ENCODE measurements around the gene IFI27. TPM values are rescaled to one million over a fixed set of nuclear protein-coding genes. Genes with fewer than 3 reads are reported as not detected.

IFI27 gene
- total RNA-seq, 2 donors from 2014 or later: 5.1 to 7.7 TPM

GRCh38 chr14:94111276-94112095 lies 950 bp downstream of the IFI27 start:
- DNase-seq (no peak), ATAC-seq (replicated peaks in 1 of 2) (no peak)
- no peak overlapping the region for H3K27ac Mint-ChIP-seq
- H3K27me3 Mint-ChIP-seq (ENCODE audit: low read depth): no peaks in the 10 kb centered on the region
- no peaks in the 10 kb centered on the region for H3K4me1 Mint-ChIP-seq (ENCODE audit: low read depth)
- no peaks in the 10 kb centered on the region for H3K36me3 Mint-ChIP-seq (ENCODE audit: insufficient read depth in 2 of 2)
- H3K9me3 Mint-ChIP-seq: no peaks in the 10 kb centered on the region
- no peak overlapping the region for H3K4me3 Mint-ChIP-seq

GRCh38 chr14:94112513-94113063 lies 2.1 kb downstream of the IFI27 start:
- Mint-ChIP-seq H3K9me3 (no peaks in the 10 kb centered on the region), H3K4me1 (ENCODE audit: low read depth) (no peaks in the 10 kb centered on the region), H3K36me3 (ENCODE audit: insufficient read depth in 2 of 2) (no peaks in the 10 kb centered on the region), H3K27ac (no peak overlapping the region), H3K4me3 (no peak overlapping the region), H3K27me3 (ENCODE audit: low read depth) (peaks cover 6% of the 10 kb centered on the region)
- DNase-seq: no peak
- no peak for ATAC-seq (replicated peaks in 1 of 2)

GRCh38 chr14:94113073-94113472 lies 2.5 kb downstream of the IFI27 start:
- DNase-seq (no peak), ATAC-seq (replicated peaks in 1 of 2) (no peak)
- peaks cover 11% of the 10 kb centered on the region for H3K27me3 Mint-ChIP-seq (ENCODE audit: low read depth)
- no peak overlapping the region for H3K27ac Mint-ChIP-seq
- H3K9me3 Mint-ChIP-seq: no peaks in the 10 kb centered on the region
- no peaks in the 10 kb centered on the region for H3K36me3 Mint-ChIP-seq (ENCODE audit: insufficient read depth in 2 of 2)
- H3K4me3 Mint-ChIP-seq: no peak overlapping the region
- no peaks in the 10 kb centered on the region for H3K4me1 Mint-ChIP-seq (ENCODE audit: low read depth)

- no peak for DNase-seq
- no peak for ATAC-seq (replicated peaks in 1 of 2)
- H3K27ac Mint-ChIP-seq: no peak overlapping the region
- no peaks in the 10 kb centered on the region for H3K4me1 Mint-ChIP-seq (ENCODE audit: low read depth)
- H3K9me3 Mint-ChIP-seq: no peaks in the 10 kb centered on the region
- no peaks in the 10 kb centered on the region for H3K36me3 Mint-ChIP-seq (ENCODE audit: insufficient read depth in 2 of 2)
- no peak overlapping the region for H3K4me3 Mint-ChIP-seq
- H3K27me3 Mint-ChIP-seq (ENCODE audit: low read depth): peaks cover 13% of the 10 kb centered on the region
Measured at GRCh38 chr14:94113490-94113889, 3.0 kb downstream of the IFI27 start.

GRCh38 chr14:94113908-94114588 lies 3.5 kb downstream of the IFI27 start:
- Mint-ChIP-seq H3K4me3 (no peak overlapping the region), H3K27ac (no peak overlapping the region), H3K9me3 (no peaks in the 10 kb centered on the region), H3K36me3 (ENCODE audit: insufficient read depth in 2 of 2) (no peaks in the 10 kb centered on the region), H3K27me3 (ENCODE audit: low read depth) (peaks cover 13% of the 10 kb centered on the region), H3K4me1 (ENCODE audit: low read depth) (no peaks in the 10 kb centered on the region)
- DNase-seq (no peak), ATAC-seq (replicated peaks in 1 of 2) (no peak)

- Mint-ChIP-seq H3K27ac (no peak overlapping the region), H3K4me3 (no peak overlapping the region), H3K4me1 (ENCODE audit: low read depth) (no peaks in the 10 kb centered on the region), H3K27me3 (ENCODE audit: low read depth) (peaks cover 13% of the 10 kb centered on the region), H3K36me3 (ENCODE audit: insufficient read depth in 2 of 2) (peaks cover 0 to 3% of the 10 kb centered on the region in 2 donors), H3K9me3 (peaks cover 0 to 3% of the 10 kb centered on the region in 2 donors)
- DNase-seq (no peak), ATAC-seq (replicated peaks in 1 of 2) (no peak)
Measured at GRCh38 chr14:94114589-94115057, 4.1 kb downstream of the IFI27 start.

GRCh38 chr14:94115058-94115591 lies 4.6 kb downstream of the IFI27 start:
- peaks cover 0 to 7% of the 10 kb centered on the region in 2 donors for H3K36me3 Mint-ChIP-seq (ENCODE audit: insufficient read depth in 2 of 2)
- ATAC-seq (replicated peaks in 1 of 2) (no peak), DNase-seq (no peak)
- H3K27ac Mint-ChIP-seq: no peak overlapping the region
- no peak overlapping the region for H3K4me3 Mint-ChIP-seq
- H3K27me3 Mint-ChIP-seq (ENCODE audit: low read depth): peaks cover 13% of the 10 kb centered on the region
- H3K4me1 Mint-ChIP-seq (ENCODE audit: low read depth): no peaks in the 10 kb centered on the region
- H3K9me3 Mint-ChIP-seq: peaks cover 0 to 3% of the 10 kb centered on the region in 2 donors

- H3K9me3 Mint-ChIP-seq: peaks cover 0 to 6% of the 10 kb centered on the region in 2 donors
- no peak for ATAC-seq (replicated peaks in 1 of 2)
Measured at GRCh38 chr14:94115631-94116030, 5.1 kb downstream of the IFI27 start.

GRCh38 chr14:94116701-94117100 lies 6.2 kb downstream of the IFI27 start:
- Mint-ChIP-seq H3K4me1 (ENCODE audit: low read depth) (no peaks in the 10 kb centered on the region), H3K27ac (no peak overlapping the region), H3K36me3 (ENCODE audit: insufficient read depth in 2 of 2) (peaks cover 5 to 7% of the 10 kb centered on the region in 2 donors), H3K9me3 (peaks cover 3 to 10% of the 10 kb centered on the region in 2 donors), H3K4me3 (no peak overlapping the region), H3K27me3 (ENCODE audit: low read depth) (peaks cover 24% of the 10 kb centered on the region)
- ATAC-seq (replicated peaks in 1 of 2) (no peak), DNase-seq (no peak)

More at GRCh38 chr14:94115631-94116030, 5.1 kb downstream of the IFI27 start:
- Mint-ChIP-seq H3K4me3 (no peak overlapping the region), H3K27me3 (ENCODE audit: low read depth) (peaks cover 14% of the 10 kb centered on the region), H3K36me3 (ENCODE audit: insufficient read depth in 2 of 2) (peaks cover 0 to 7% of the 10 kb centered on the region in 2 donors), H3K4me1 (ENCODE audit: low read depth) (no peaks in the 10 kb centered on the region), H3K27ac (no peak overlapping the region)
- DNase-seq: no peak

GRCh38 chr14:94117856-94118255 lies 7.3 kb downstream of the IFI27 start:
- DNase-seq (no peak), ATAC-seq (replicated peaks in 1 of 2) (no peak)
- no peak overlapping the region for H3K4me3 Mint-ChIP-seq
- H3K27ac Mint-ChIP-seq: no peak overlapping the region
- H3K4me1 Mint-ChIP-seq (ENCODE audit: low read depth): no peaks in the 10 kb centered on the region
- peaks cover 5 to 7% of the 10 kb centered on the region in 2 donors for H3K36me3 Mint-ChIP-seq (ENCODE audit: insufficient read depth in 2 of 2)
- H3K27me3 Mint-ChIP-seq (ENCODE audit: low read depth): peaks cover 25% of the 10 kb centered on the region
- peaks cover 3 to 10% of the 10 kb centered on the region in 2 donors for H3K9me3 Mint-ChIP-seq

GRCh38 chr14:94119071-94119470 lies 8.5 kb downstream of the IFI27 start:
- peaks cover 3 to 10% of the 10 kb centered on the region in 2 donors for H3K9me3 Mint-ChIP-seq
- H3K4me3 Mint-ChIP-seq: no peak overlapping the region
- H3K27me3 Mint-ChIP-seq (ENCODE audit: low read depth): peaks cover 25% of the 10 kb centered on the region
- ATAC-seq (replicated peaks in 1 of 2) (no peak), DNase-seq (no peak)
- H3K36me3 Mint-ChIP-seq (ENCODE audit: insufficient read depth in 2 of 2): peaks cover 5 to 7% of the 10 kb centered on the region in 2 donors
- no peaks in the 10 kb centered on the region for H3K4me1 Mint-ChIP-seq (ENCODE audit: low read depth)
- H3K27ac Mint-ChIP-seq: no peak overlapping the region

GRCh38 chr14:94120667-94121340 lies 10.3 kb downstream of the IFI27 start:
- ATAC-seq (replicated peaks in 1 of 2) (no peak), DNase-seq (no peak)
- no peak overlapping the region for H3K4me3 Mint-ChIP-seq
- peaks cover 25% of the 10 kb centered on the region for H3K27me3 Mint-ChIP-seq (ENCODE audit: low read depth)
- no peaks in the 10 kb centered on the region for H3K4me1 Mint-ChIP-seq (ENCODE audit: low read depth)
- peaks cover 5 to 7% of the 10 kb centered on the region in 2 donors for H3K36me3 Mint-ChIP-seq (ENCODE audit: insufficient read depth in 2 of 2)
- H3K27ac Mint-ChIP-seq: no peak overlapping the region
- peaks cover 3 to 10% of the 10 kb centered on the region in 2 donors for H3K9me3 Mint-ChIP-seq
